Measurements from ENCODE around the gene SUSD6.

DNA sequence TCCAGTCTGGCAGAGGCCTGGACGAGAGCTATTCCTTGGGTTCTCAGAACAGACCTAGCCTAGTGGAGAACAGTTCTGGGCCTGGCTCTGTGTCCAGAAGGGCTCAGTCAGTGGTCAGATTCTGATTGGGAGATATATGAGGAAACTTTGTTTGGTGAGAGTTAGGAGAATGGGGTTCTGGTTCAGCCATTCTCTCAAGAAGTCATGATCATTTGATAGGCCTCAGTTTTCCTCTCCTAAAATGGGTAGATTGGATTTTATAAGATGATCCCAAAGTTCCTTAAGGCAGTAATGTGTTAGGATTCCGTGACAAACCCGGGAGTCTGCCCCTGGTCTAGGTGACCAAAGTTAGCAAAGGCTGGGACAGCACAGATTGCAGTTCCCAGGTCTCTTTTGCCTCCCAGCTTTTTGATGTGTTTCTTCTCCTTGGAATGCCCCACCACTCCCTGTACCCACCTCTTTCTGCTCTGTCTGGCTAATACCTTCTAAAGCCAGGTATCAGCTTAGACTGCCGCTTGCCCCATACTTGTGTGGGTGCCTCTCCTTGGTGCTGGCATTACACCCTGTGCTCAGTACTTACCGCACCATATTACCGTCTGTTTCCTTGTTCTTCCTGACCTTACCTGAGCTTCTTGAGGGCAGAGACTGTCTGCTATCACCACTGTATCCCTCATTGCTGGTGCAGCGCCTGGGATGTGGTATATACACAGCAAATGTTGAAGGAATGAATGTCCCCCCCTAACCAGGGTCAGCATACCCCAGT, 25.5 kb downstream of the SUSD6 start:
- TF ChIP-seq, protein P1, sequence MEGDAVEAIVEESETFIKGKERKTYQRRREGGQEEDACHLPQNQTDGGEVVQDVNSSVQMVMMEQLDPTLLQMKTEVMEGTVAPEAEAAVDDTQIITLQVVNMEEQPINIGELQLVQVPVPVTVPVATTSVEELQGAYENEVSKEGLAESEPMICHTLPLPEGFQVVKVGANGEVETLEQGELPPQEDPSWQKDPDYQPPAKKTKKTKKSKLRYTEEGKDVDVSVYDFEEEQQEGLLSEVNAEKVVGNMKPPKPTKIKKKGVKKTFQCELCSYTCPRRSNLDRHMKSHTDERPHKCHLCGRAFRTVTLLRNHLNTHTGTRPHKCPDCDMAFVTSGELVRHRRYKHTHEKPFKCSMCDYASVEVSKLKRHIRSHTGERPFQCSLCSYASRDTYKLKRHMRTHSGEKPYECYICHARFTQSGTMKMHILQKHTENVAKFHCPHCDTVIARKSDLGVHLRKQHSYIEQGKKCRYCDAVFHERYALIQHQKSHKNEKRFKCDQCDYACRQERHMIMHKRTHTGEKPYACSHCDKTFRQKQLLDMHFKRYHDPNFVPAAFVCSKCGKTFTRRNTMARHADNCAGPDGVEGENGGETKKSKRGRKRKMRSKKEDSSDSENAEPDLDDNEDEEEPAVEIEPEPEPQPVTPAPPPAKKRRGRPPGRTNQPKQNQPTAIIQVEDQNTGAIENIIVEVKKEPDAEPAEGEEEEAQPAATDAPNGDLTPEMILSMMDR (conservative IDR thresholded peaks at IDR 0.05; ENCODE audit: low read length) = no peak
- TF ChIP-seq EZH2phosphoT487 (IDR thresholded peaks at IDR 0.05; ENCODE audit: borderline replicate concordance, low read depth, low read length) = no peak
